GM12878 (cell line): ENCODE results near the gene LOXL3. TPM values are rescaled to one million over a fixed set of nuclear protein-coding genes. Genes with fewer than 3 reads are reported as not detected.

Experiments used
- MEF2A ChIP-seq: IDR thresholded peaks from 2 replicates; pipeline ENCODE4 v1.6.1; 2011; ENCODE audit warnings: low read depth, mild to moderate bottlenecking, low read length, moderate library complexity; ENCODE audit not compliant: insufficient read depth
- NFIC ChIP-seq: IDR thresholded peaks from 2 replicates; pipeline ENCODE4 v1.6.1; 2012; ENCODE audit warnings: low read depth, mild to moderate bottlenecking, inconsistent platforms, low read length, moderate library complexity
- NFXL1 ChIP-seq: fragments of 450-650 bp; IDR thresholded peaks from 2 replicates; pipeline ENCODE4 v1.6.1; 2017; ENCODE audit warnings: antibody characterized with exemption, mild to moderate bottlenecking, borderline replicate concordance
- PAX5 ChIP-seq: IDR thresholded peaks from 2 replicates; pipeline ENCODE4 v1.6.1; 2011; ENCODE audit warnings: low read depth, low read length, borderline replicate concordance
- polyA plus RNA-seq, 11 experiments: library from polyadenylated mRNA; depleted of rRNA in 4 of 11; unstranded in 6 of 11; stranded (reverse) in 5 of 11; fragments of >200 nt; fragmentation: Nextera tagmentation in 4 of 11; fragmentation: Illumina TruSeq in 1 of 11; extraction: Ambion mirVana in 4 of 11; extraction: Trizol in 1 of 11; gene quantifications; 1 replicate in 1 of 11; 2 replicates in 10 of 11; pipeline versions ENCODE4 v1.2.1 to v1.2.3, GENCODE V29; 2011 to 2016; ENCODE audit warnings: inconsistent platforms in 2 of 11, missing spikeins in 2 of 11, low read depth in 1 of 11
- total RNA-seq, 4 experiments: library from RNA; depleted of rRNA in 3 of 4; stranded (reverse); fragments of >200 nt in 3 of 4; fragmentation: Illumina TruSeq in 1 of 4; extraction: Trizol in 1 of 4; gene quantifications; 2 replicates each; pipeline versions ENCODE4 v1.2.1 to v1.2.3, GENCODE V29; 2013 to 2021
- TF ChIP-seq, protein P1 (sequence below): IDR thresholded peaks from 2 replicates; pipeline ENCODE4 v1.6.1; 2011; ENCODE audit warnings: low read depth, mild to moderate bottlenecking, low read length, moderate library complexity, borderline replicate concordance; ENCODE audit errors: extremely low read depth
- TF ChIP-seq, protein P2 (sequence below): fragments of 450-650 bp; IDR thresholded peaks from 2 replicates; pipeline ENCODE4 v1.6.1; 2017; ENCODE audit warnings: mild to moderate bottlenecking, moderate library complexity

The LOXL3 gene
- total and polyA plus RNA-seq, 10 of the 15 experiments (the other 5 are each of a cell fraction or from before 2014, with no cell fraction given) = 6.2 to 40.9 (median 23.3) TPM

DNA sequence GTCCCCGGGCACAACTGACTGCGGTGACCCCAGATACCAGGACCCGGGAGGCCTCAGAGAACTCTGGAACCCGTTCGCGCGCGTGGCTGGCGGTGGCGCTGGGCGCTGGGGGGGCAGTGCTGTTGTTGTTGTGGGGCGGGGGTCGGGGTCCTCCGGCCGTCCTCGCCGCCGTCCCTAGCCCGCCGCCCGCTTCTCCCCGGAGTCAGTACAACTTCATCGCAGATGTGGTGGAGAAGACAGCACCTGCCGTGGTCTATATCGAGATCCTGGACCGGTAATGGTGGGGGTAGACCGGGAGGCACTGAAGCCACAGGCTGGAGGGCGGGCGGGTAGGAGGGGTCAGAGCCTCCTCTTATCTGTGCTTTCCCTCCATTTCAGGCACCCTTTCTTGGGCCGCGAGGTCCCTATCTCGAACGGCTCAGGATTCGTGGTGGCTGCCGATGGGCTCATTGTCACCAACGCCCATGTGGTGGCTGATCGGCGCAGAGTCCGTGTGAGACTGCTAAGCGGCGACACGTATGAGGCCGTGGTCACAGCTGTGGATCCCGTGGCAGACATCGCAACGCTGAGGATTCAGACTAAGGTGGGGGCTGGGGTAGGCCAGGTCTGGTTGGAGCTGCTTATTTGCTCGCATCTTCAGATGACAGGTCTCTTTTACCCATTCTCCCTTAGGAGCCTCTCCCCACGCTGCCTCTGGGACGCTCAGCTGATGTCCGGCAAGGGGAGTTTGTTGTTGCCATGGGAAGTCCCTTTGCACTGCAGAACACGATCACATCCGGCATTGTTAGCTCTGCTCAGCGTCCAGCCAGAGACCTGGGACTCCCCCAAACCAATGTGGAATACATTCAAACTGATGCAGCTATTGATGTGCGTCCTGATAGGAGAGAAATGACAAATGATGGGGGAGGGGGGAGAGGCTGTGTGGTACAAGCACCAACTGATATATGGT lies 23.2 kb downstream of the LOXL3 start (continued):
- TF ChIP-seq, protein P1, sequence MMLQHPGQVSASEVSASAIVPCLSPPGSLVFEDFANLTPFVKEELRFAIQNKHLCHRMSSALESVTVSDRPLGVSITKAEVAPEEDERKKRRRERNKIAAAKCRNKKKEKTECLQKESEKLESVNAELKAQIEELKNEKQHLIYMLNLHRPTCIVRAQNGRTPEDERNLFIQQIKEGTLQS = no peak
- TF ChIP-seq PAX5 (0 out of 2 replicates have a peak, but pooled peaks have one; percentile 18), NFIC (no peak), NFXL1 (no peak), MEF2A (no peak)
- TF ChIP-seq, protein P2, sequence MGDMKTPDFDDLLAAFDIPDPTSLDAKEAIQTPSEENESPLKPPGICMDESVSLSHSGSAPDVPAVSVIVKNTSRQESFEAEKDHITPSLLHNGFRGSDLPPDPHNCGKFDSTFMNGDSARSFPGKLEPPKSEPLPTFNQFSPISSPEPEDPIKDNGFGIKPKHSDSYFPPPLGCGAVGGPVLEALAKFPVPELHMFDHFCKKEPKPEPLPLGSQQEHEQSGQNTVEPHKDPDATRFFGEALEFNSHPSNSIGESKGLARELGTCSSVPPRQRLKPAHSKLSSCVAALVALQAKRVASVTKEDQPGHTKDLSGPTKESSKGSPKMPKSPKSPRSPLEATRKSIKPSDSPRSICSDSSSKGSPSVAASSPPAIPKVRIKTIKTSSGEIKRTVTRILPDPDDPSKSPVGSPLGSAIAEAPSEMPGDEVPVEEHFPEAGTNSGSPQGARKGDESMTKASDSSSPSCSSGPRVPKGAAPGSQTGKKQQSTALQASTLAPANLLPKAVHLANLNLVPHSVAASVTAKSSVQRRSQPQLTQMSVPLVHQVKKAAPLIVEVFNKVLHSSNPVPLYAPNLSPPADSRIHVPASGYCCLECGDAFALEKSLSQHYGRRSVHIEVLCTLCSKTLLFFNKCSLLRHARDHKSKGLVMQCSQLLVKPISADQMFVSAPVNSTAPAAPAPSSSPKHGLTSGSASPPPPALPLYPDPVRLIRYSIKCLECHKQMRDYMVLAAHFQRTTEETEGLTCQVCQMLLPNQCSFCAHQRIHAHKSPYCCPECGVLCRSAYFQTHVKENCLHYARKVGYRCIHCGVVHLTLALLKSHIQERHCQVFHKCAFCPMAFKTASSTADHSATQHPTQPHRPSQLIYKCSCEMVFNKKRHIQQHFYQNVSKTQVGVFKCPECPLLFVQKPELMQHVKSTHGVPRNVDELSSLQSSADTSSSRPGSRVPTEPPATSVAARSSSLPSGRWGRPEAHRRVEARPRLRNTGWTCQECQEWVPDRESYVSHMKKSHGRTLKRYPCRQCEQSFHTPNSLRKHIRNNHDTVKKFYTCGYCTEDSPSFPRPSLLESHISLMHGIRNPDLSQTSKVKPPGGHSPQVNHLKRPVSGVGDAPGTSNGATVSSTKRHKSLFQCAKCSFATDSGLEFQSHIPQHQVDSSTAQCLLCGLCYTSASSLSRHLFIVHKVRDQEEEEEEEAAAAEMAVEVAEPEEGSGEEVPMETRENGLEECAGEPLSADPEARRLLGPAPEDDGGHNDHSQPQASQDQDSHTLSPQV = no peak
